ENCODE results near the gene TNFRSF6B.

The TNFRSF6B gene

DNA sequence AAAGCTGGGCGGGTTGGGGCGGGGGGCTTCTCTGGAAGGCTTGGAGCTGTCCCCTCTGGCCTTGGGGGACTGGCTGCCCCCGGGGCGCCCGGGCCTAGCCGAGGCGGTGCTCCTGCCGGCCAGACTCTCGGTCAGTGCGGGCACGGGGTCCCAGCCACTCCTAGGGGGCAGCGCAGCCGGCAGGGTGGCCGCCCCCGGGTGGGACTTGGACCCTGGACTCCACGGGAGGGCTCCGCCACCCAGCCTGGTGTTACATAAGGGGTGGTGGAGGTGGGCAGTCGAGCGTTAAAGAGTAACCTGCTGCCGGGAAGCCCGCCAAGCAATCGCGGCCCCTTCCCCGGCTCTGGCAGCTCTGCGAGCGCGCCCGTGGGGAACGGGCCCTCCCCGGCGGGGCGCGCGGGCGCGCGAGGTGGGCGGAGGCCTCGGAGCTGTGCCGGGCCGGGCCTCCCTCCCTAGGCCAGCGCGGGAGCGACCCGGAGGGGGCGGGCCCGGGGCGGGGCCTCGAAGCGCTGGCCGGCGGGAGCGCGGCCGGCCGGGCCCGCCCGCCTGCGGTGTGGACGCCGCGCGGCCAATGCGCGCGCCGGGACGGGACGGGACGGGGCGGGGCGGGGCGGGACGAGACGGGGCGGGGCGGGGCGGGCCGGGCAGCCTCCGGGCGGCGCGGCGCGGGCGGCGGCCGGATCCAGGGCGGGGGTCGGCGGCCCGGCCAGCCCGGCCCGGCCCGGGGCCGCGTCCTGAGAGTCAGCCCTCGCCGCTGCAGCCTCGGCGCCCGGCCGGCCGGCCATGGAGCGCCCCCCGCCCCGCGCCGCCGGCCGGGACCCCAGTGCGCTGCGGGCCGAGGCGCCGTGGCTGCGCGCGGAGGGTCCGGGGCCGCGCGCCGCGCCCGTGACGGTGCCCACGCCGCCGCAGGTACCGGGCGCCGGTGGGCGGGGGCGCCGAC lies 42.9 kb downstream of the TNFRSF6B start, which contains the start of gene SLC2A4RG:
Gene SLC2A4RG (plus strand): TSS at position 647 of the 940 bp plus-strand sequence. CDS start 137 bp downstream, at position 784.
- no peak for DNase-seq

DNA sequence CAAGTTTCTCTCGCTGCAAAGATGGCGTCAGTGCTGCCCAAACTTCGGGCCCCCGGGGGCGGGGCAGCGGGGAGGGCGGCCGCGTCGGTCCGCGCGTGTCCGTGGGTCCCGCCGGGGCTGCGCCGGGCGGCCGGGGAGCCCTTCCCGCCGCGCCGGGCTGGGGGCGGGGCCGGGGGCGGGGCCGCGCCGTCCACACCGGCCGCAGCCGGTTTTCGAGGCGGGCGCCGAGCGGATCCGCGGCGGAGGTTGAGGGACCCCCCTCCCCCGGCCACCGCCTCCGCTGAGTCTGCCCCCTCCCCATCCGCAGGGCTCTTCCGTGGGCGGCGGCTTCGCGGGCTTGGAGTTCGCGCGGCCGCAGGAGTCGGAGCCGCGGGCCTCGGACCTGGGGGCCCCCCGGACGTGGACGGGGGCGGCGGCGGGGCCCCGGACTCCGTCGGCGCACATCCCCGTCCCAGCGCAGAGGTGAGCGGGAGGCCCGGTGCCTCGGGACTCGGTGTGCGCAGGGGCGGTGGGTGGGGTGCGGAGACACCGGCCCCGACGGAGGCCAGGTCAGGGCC lies 43.7 kb downstream of the TNFRSF6B start:
- no peak for DNase-seq

DNA sequence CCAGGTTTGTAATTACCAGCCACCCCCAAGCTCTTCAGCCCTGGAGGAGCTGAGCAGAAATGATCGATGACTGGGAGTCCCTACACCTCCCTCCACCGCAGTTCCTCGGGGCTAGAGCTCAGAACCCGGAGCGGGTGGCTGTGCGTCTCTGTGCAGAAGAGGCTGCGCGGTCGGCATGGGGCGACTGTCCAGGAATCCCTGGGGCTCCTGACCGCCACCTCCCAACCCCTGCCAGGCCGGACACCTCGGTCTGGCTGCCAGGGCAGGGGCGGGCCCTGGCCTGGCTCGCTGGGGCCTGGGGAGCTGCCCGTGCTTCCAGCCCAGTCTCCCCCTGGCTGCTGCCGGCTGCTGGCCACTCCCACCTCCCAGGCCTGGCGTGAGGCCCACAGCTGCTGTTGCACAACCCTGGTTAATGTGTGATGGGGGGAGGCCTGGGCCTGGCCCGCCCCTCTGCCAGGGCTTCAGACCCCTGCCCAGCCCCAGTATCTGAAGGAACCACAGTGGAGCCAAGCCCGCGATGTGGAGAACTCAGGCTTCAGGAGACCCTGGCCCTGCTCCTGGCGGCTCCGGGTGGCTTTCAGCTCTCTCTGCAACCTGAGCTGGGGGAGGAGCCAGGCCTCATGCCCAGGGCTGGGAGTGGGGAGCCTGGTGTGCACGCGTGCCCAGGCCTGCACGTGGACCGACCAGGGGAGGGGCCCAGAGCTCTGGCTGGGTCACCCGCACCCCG lies 44.3 kb downstream of the TNFRSF6B start:
- peak; percentile 10 for DNase-seq

DNA sequence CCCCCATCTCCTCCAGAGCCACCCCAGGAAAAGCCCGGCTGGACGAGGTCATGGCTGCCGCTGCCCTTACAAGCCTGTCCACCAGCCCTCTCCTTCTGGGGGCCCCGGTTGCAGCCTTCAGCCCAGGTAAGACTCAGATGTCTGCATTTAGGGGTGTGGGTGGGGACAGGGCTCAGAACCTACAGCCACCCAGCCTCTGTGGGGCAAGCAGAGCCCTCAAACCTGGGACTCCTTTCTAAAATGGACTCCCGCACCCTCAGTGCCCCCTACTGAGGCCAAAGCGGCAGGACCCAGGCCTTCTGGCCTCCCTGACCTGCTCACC lies 44.9 kb downstream of the TNFRSF6B start:
- no peak for DNase-seq

GRCh38 chr20:63741676-63742380 lies 45.4 kb downstream of the TNFRSF6B start:
- DNase-seq, result no peak

DNA sequence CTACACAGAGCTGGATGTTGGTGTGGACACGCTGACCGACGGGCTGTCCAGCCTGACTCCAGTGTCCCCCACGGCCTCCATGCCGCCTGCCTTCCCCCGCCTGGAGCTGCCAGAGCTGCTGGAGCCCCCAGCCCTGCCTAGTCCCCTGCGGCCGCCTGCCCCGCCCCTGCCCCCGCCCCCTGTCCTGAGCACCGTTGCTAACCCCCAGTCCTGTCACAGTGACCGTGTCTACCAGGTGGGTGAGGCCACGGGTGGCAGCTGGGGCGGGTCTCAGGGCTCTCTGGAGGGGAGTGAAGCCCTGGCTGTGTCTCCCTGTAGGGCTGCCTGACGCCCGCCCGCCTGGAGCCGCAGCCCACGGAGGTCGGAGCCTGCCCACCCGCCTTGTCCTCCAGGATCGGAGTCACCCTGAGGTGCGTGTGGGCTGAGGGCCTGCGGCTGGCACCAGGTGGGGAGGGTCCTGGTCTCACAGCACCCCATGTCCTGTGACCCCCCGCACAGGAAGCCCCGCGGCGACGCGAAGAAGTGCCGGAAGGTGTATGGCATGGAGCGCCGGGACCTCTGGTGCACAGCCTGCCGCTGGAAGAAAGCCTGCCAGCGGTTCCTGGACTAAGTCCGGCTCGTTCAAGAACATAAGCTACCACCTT lies 46.1 kb downstream of the TNFRSF6B start:
- DNase-seq, result no peak

DNA sequence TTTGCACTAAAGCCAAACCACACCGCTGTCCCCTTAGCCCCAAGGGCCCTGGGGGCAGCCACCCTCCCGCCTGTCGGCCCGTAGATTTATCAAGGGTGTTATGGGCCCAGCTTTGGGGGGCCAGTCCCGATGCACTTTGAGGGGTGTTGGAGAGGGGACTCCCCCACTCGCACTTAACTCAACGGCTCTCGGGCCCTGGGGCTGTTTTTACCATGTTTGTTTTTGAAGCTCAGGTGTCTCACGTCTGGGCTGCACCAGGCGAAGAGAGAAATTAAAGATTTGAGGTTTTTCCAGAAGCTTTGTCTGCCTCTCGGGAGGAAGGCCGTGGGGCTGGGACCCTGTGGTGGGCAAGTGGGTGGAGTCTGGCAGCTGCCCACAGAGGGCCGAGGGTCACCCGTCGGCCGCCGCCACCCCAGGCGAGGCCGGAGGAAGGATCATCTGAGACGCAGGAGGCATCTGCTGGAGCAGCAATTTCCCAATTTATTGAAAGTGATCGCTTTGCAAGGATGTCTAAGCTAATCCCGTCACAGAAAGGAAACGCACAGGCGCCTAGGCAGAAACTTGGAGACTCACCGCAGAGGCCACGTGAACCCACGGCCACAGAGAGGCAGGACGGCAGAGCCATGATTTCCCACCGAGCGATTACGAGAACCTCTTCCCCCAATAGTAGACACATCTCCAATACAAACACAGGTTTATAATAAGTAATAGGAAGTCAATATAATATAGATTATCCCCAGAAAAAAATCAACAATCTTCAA lies 46.9 kb downstream of the TNFRSF6B start:
- DNase-seq, result no peak

DNA sequence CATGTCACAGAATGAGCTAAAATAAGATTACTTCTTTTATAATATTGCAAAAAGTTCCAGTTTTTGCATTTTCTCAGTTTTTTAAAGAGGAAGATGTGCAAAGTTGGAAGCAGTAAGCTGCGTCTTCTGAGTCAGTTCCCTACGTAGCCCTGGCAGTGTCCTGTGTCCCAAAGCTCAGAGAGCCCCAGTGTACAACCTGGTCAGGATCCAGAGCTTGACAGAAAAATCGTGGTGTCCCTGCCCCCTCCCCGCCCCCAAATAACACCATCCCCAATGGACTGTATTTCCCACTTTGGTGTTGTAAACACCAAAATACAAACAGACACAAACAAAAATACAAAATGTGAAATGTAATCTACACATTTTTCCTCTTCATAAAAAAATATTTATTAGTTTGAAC lies 47.7 kb downstream of the TNFRSF6B start:
- no peak for DNase-seq

GRCh38 chr20:63744574-63745423 lies 48.3 kb downstream of the TNFRSF6B start:
- DNase-seq, result no peak

DNA sequence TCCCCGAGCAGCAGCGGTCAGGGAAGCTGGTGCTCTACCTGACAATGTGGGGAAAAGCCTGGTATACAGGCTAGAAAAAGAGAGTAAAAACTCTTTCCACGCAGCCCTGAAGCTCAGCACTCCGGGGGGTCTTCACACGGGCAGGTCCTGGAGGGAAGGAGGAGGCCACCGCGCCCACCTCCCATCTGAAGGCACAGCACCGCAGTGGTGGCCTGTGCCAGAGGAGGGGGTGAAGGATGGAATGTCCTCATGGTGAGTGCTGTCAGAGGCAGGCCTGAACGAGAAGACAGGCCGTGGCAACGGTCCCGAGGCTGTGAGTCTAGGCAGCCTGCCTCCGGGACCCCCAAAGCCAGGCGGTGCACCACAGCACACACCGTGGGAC lies 49.0 kb downstream of the TNFRSF6B start:
- DNase-seq, result no peak

DNA sequence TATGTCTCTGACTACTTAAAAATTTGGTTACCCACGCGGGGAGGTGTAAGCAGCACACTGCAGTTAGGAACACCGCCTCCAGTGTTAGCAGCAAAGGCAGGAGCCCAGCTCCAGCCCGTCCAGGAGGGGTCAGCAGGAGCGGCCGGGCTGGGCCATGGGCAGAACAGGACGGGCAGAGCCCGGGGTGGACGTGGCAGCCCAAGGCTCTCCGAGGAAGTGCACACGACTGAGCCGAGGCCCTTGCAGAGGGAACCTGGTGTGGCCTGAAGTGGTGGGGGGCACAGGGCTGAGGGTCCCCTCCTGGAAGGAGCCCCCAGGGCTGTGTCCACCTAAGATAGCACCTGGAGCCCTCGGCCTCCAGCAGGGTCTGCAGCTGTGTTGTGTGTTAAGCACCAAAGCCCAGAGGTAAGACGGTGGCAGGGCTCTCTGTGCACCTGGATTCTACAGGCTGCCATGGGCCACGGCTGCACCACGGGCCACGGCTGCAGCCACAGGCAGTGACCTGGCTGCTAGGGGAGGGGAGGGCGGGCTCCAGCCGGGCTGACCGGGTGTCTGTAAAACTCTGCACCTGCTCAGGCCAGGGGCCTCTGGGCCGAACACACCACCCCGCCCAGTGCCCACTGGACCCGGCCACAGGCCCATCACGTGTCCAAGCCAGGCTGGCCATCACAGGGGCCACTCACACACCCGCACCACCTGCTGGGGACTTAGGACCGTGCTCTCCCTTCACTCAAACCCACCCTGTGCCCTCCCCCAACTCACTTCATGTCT lies 49.7 kb downstream of the TNFRSF6B start:
- no peak for DNase-seq

DNA sequence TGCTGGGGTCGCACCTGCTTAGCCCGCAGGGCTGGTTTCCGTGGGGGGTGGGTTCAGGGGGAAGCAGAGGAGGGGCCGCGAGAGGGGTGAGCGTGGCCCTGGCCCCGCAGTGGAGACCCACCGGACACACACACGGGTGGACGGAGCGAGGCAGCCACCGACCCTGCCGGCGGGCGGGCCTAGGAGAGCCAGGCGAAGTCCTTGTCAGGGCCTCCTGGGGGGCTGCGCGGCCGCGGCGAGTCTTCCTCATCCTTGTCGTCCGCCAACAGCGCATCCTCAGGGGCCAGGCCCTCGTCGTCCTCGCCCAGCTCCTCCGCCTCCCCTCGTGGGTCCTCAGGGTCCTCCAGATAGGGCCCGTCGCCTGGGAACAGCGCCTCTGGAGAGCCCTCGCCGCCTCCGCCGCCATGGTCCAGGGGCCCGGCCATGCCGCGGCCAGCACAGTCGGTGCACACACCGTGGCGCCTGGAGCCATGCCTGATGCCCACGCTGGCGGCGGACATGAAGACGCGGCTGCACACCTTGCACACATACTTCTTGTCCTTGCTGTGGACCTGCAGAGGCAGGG lies 50.4 kb downstream of the TNFRSF6B start:
- DNase-seq, result no peak

DNA sequence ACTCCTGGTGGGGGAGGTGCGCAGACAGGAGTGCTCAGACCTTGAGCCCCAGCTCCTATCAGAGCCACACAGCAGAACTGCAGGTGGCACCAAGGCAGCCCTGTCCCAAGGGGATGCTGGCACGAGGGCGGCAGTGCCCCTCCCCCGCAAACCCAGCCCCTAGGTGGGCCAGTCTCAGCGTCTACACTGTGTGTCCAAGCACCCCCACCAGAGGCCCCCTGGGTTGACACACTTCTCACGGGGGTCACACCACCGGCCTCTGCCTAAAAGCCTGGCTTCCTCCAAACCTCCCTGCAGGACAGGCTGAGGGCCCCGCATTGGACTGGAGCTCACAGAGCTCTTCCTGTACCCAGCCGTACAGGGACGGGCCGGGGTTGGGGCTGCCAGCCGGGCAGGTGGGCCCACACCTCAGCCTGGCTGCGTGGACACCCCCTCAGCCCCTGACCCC lies 51.2 kb downstream of the TNFRSF6B start:
- no peak for DNase-seq
